DOHH2 (cell line): ENCODE results near the gene DSCAM.

Source experiments
- CTCF ChIP-seq: fragments of 200-600 bp; sonication (generic); IDR thresholded peaks from one replicate; pipeline ENCODE4 v1.5.1; 2014; ENCODE audit warnings: antibody characterized with exemption, mild to moderate bottlenecking, low read depth, low read length; ENCODE audit not compliant: poor library complexity, severe bottlenecking
- EZH2phosphoT487 ChIP-seq: fragments of 200-600 bp; sonication (generic); IDR thresholded peaks from 2 replicates; pipeline ENCODE4 v1.6.1; 2017; ENCODE audit warnings: borderline replicate concordance, mild to moderate bottlenecking, antibody characterized with exemption, low read length, moderate library complexity, mixed read lengths

- TF ChIP-seq CTCF (no peak), EZH2phosphoT487 (no peak)
Measured at GRCh38 chr21:40282912-40283886, 563.8 kb downstream of the DSCAM start.
